NCI-H2171 treated with DMSO at 0.1 percent for 48 hours (cell line): ENCODE data around the gene SPTBN1.

Experiments used
- DNase-seq: peaks from one replicate; lab custom pipeline; 2025; lab: John Stamatoyannopoulos, UW

The SPTBN1 gene

GRCh38 chr2:54653572-54654204, 197.6 kb downstream of the SPTBN1 start:
- no peak for DNase-seq

- DNase-seq: no peak
Observed at GRCh38 chr2:54655046-54655809, 199.1 kb downstream of the SPTBN1 start.

- DNase-seq: no peak
Observed at GRCh38 chr2:54656863-54657262, 200.7 kb downstream of the SPTBN1 start.

- DNase-seq: peak; percentile 4
Observed at GRCh38 chr2:54657664-54658083, 201.5 kb downstream of the SPTBN1 start.

GRCh38 chr2:54658564-54659071, 202.5 kb downstream of the SPTBN1 start:
- no peak for DNase-seq

GRCh38 chr2:54659527-54659926, 203.4 kb downstream of the SPTBN1 start:
- no peak for DNase-seq

GRCh38 chr2:54660752-54661151, 204.6 kb downstream of the SPTBN1 start:
- DNase-seq: no peak

GRCh38 chr2:54663424-54664030, 207.4 kb downstream of the SPTBN1 start:
- DNase-seq: no peak

- no peak for DNase-seq
Observed at GRCh38 chr2:54664238-54664786, 208.2 kb downstream of the SPTBN1 start.

GRCh38 chr2:54665436-54665856, 209.3 kb downstream of the SPTBN1 start:
- DNase-seq: peak; percentile 54

GRCh38 chr2:54666131-54666633, 210.1 kb downstream of the SPTBN1 start:
- no peak for DNase-seq

- DNase-seq: no peak
Observed at GRCh38 chr2:54666634-54667265, 210.6 kb downstream of the SPTBN1 start.

GRCh38 chr2:54667266-54667639, 211.1 kb downstream of the SPTBN1 start:
- no peak for DNase-seq

- DNase-seq: no peak
Observed at GRCh38 chr2:54667726-54668650, 211.9 kb downstream of the SPTBN1 start.

- DNase-seq: no peak
Observed at GRCh38 chr2:54668711-54669110, 212.6 kb downstream of the SPTBN1 start.

GRCh38 chr2:54669677-54670484, 213.8 kb downstream of the SPTBN1 start:
- no peak for DNase-seq

GRCh38 chr2:54670485-54671009, 214.4 kb downstream of the SPTBN1 start:
- DNase-seq: no peak

GRCh38 chr2:54671010-54671409, 214.9 kb downstream of the SPTBN1 start:
- no peak for DNase-seq

- DNase-seq: no peak
Observed at GRCh38 chr2:54671875-54672589, 215.9 kb downstream of the SPTBN1 start.
